ENCODE results near the gene NLGN2. TPM values are rescaled to one million over a fixed set of nuclear protein-coding genes. Genes with fewer than 3 reads are reported as not detected.

Gene NLGN2
- total RNA-seq, 2 experiments from 2014 or later: 0.06 to 1.2 TPM

- peaks cover under 1% of the 10 kb centered on the region for H3K4me1 ChIP-seq (ENCODE audit: insufficient read depth, low read length, poor library complexity, severe bottlenecking)
- no peak for DNase-seq (ENCODE audit: low spot score)
Measured at GRCh38 chr17:7408252-7408727, 645 bp downstream of the NLGN2 start.

GRCh38 chr17:7408863-7409262 lies 1.2 kb downstream of the NLGN2 start:
- no peak for DNase-seq (ENCODE audit: low spot score)
- Histone ChIP-seq H3K4me3 (ENCODE audit: low read depth, low read length, poor library complexity, severe bottlenecking) (no peak overlapping the region), H3K27ac (ENCODE audit: low read depth, low read length, poor library complexity, severe bottlenecking) (no peak overlapping the region), H4K20me1 (ENCODE audit: insufficient read depth, low read length) (no peaks in the 10 kb centered on the region), H3K9me3 (ENCODE audit: low read length) (no peaks in the 10 kb centered on the region), H3K36me3 (ENCODE audit: insufficient read depth, low read length) (no peaks in the 10 kb centered on the region), H3K4me2 (ENCODE audit: low read length) (no peak overlapping the region), H3K4me1 (ENCODE audit: insufficient read depth, low read length, poor library complexity, severe bottlenecking) (no peaks in the 10 kb centered on the region), H3K79me2 (ENCODE audit: insufficient read depth, low read depth, low read length) (no peaks in the 10 kb centered on the region), H2AFZ (ENCODE audit: low read length) (no peak overlapping the region), H3K9me2 (ENCODE audit: insufficient read depth, low read length) (no peaks in the 10 kb centered on the region)
- TF ChIP-seq EZH2phosphoT487 (IDR thresholded peaks at IDR 0.05; ENCODE audit: borderline replicate concordance, low read depth, low read length) (no peak), CTCF (conservative IDR thresholded peaks at IDR 0.05; ENCODE audit: low read length) (no peak)
- ChIA-PET POLR2A (no interaction called here), CTCF (ENCODE audit: unreplicated experiment) (no interaction called here)
- intact Hi-C loops (cut with micrococcal nuclease; ENCODE audit: unreplicated experiment): no loop called here
- no TSS peak for BruUV-seq (replicated peaks)

More at GRCh38 chr17:7408252-7408727, 645 bp downstream of the NLGN2 start:
- H3K4me3 ChIP-seq (ENCODE audit: low read depth, low read length, poor library complexity, severe bottlenecking): no peak overlapping the region
- BruUV-seq (replicated peaks): no TSS peak
- no peaks in the 10 kb centered on the region for H3K9me2 ChIP-seq (ENCODE audit: insufficient read depth, low read length)
- TF ChIP-seq EZH2phosphoT487 (IDR thresholded peaks at IDR 0.05; ENCODE audit: borderline replicate concordance, low read depth, low read length): no peak
- TF ChIP-seq CTCF (conservative IDR thresholded peaks at IDR 0.05; ENCODE audit: low read length): no peak
- H3K4me2 ChIP-seq (ENCODE audit: low read length): no peak overlapping the region
- CTCF ChIA-PET (ENCODE audit: unreplicated experiment): no interaction called here
- H3K27ac ChIP-seq (ENCODE audit: low read depth, low read length, poor library complexity, severe bottlenecking): no peak overlapping the region
- no peaks in the 10 kb centered on the region for H3K9me3 ChIP-seq (ENCODE audit: low read length)
- no peaks in the 10 kb centered on the region for H4K20me1 ChIP-seq (ENCODE audit: insufficient read depth, low read length)
- H2AFZ ChIP-seq (ENCODE audit: low read length): no peak overlapping the region
- H3K36me3 ChIP-seq (ENCODE audit: insufficient read depth, low read length): no peaks in the 10 kb centered on the region
- POLR2A ChIA-PET: no interaction called here
- H3K79me2 ChIP-seq (ENCODE audit: insufficient read depth, low read depth, low read length): no peaks in the 10 kb centered on the region
- intact Hi-C loops (cut with micrococcal nuclease; ENCODE audit: unreplicated experiment): no loop called here

GRCh38 chr17:7409716-7410115 lies 2.1 kb downstream of the NLGN2 start:
- BruUV-seq (replicated peaks): no TSS peak
- H3K4me1 ChIP-seq (ENCODE audit: insufficient read depth, low read length, poor library complexity, severe bottlenecking): no peaks in the 10 kb centered on the region
- DNase-seq (ENCODE audit: low spot score): no peak
- intact Hi-C loops (cut with micrococcal nuclease; ENCODE audit: unreplicated experiment): no loop called here
- POLR2A ChIA-PET: no interaction called here
- no peaks in the 10 kb centered on the region for H4K20me1 ChIP-seq (ENCODE audit: insufficient read depth, low read length)
- no peaks in the 10 kb centered on the region for H3K36me3 ChIP-seq (ENCODE audit: insufficient read depth, low read length)
- H3K9me3 ChIP-seq (ENCODE audit: low read length): no peaks in the 10 kb centered on the region
- H3K4me2 ChIP-seq (ENCODE audit: low read length): no peak overlapping the region
- no peak overlapping the region for H3K4me3 ChIP-seq (ENCODE audit: low read depth, low read length, poor library complexity, severe bottlenecking)
- no peaks in the 10 kb centered on the region for H3K79me2 ChIP-seq (ENCODE audit: insufficient read depth, low read depth, low read length)
- no peak overlapping the region for H3K27ac ChIP-seq (ENCODE audit: low read depth, low read length, poor library complexity, severe bottlenecking)
- TF ChIP-seq EZH2phosphoT487 (IDR thresholded peaks at IDR 0.05; ENCODE audit: borderline replicate concordance, low read depth, low read length) (no peak), CTCF (conservative IDR thresholded peaks at IDR 0.05; ENCODE audit: low read length) (no peak)
- no peak overlapping the region for H2AFZ ChIP-seq (ENCODE audit: low read length)
- H3K9me2 ChIP-seq (ENCODE audit: insufficient read depth, low read length): no peaks in the 10 kb centered on the region
- CTCF ChIA-PET (ENCODE audit: unreplicated experiment): no interaction called here

Data from OCI-LY7 (cell line).